ENCODE results near the gene CTNNA1.

Gene CTNNA1

DNA sequence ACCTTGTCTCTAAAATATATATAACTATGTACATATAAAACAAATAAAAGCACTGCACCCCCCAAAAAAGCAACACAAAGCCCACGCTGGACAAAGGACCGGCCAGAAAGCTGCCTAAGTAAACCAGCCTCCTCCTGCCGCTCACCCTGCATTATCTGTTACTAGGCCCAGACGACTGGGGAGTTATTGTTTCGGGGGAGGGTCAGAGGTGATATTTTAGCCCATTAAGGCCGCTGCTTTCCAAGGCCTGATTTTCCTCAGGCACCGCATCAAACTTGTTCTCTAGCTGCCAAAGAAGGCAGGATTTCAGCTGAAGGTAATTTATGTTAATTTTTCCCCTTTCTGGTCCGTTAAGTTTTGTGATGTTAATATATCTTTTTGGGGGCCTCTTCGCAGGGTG, 44.0 kb upstream of the CTNNA1 start:
- TF ChIP-seq EZH2phosphoT487 (IDR thresholded peaks at IDR 0.05; ENCODE audit: borderline replicate concordance, low read length) = no peak
- TF ChIP-seq, protein P1, sequence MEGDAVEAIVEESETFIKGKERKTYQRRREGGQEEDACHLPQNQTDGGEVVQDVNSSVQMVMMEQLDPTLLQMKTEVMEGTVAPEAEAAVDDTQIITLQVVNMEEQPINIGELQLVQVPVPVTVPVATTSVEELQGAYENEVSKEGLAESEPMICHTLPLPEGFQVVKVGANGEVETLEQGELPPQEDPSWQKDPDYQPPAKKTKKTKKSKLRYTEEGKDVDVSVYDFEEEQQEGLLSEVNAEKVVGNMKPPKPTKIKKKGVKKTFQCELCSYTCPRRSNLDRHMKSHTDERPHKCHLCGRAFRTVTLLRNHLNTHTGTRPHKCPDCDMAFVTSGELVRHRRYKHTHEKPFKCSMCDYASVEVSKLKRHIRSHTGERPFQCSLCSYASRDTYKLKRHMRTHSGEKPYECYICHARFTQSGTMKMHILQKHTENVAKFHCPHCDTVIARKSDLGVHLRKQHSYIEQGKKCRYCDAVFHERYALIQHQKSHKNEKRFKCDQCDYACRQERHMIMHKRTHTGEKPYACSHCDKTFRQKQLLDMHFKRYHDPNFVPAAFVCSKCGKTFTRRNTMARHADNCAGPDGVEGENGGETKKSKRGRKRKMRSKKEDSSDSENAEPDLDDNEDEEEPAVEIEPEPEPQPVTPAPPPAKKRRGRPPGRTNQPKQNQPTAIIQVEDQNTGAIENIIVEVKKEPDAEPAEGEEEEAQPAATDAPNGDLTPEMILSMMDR (IDR thresholded peaks at IDR 0.05; ENCODE audit: low read depth, low read length, poor library complexity, severe bottlenecking) = no peak
- no peaks in the 10 kb centered on the region for H3F3A ChIP-seq (ENCODE audit: control insufficient read depth, insufficient read depth)
- no peaks in the 10 kb centered on the region for H3K9me2 ChIP-seq (replicated peaks; ENCODE audit: control insufficient read depth, low read length)
- no peaks in the 10 kb centered on the region for H3K9me3 ChIP-seq (ENCODE audit: control insufficient read depth, insufficient read depth, low read length)
- H3K4me3 ChIP-seq (ENCODE audit: low read length) = no peak overlapping the region
- H3K4me2 ChIP-seq (ENCODE audit: low read length) = no peak overlapping the region
- H4K20me1 ChIP-seq (ENCODE audit: control insufficient read depth, insufficient read depth, low read depth, low read length) = no peaks in the 10 kb centered on the region
- no peaks in the 10 kb centered on the region for H3K4me1 ChIP-seq (ENCODE audit: control insufficient read depth, low read length)
- no peaks in the 10 kb centered on the region for H3K79me2 ChIP-seq (ENCODE audit: control insufficient read depth, low read length)
- peaks cover 22% of the 10 kb centered on the region for H3K27me3 ChIP-seq (ENCODE audit: control insufficient read depth, low read length)
- H3K36me3 ChIP-seq (ENCODE audit: control insufficient read depth, low read length) = no peaks in the 10 kb centered on the region
- no peak overlapping the region for H3K27ac ChIP-seq (ENCODE audit: low read depth, low read length)

DNA sequence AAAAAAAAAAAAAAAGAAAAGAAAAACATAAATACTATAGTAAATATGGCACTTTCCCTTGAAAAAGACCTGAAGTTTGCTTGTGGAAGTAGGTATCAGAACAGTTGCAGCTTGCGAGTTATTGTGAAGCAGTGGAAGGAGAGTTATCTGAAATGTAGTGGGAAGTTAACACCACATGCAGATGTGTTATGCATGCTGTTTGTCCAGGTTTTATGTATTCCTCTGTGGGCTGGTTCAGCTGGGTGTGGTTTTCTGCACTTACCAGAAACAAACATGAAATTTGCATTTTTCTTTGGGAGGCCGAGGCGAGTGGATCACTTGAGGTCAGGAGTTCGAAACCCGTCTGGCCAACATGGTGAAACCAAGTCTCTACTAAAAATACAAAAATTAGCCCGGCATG, 42.1 kb upstream of the CTNNA1 start:
- no peaks in the 10 kb centered on the region for H3K9me3 ChIP-seq (ENCODE audit: control insufficient read depth, insufficient read depth, low read length)
- no peak overlapping the region for H3K27ac ChIP-seq (ENCODE audit: low read depth, low read length)
- H4K20me1 ChIP-seq (ENCODE audit: control insufficient read depth, insufficient read depth, low read depth, low read length) = no peaks in the 10 kb centered on the region
- peaks cover 10% of the 10 kb centered on the region; the same call in 1 of the 2 replicates for H3K27me3 ChIP-seq (ENCODE audit: control insufficient read depth, low read length)
- no peaks in the 10 kb centered on the region for H3K9me2 ChIP-seq (replicated peaks; ENCODE audit: control insufficient read depth, low read length)
- H3K79me2 ChIP-seq (ENCODE audit: control insufficient read depth, low read length) = no peaks in the 10 kb centered on the region
- no peak overlapping the region for H3K4me3 ChIP-seq (ENCODE audit: low read length)
- no peaks in the 10 kb centered on the region for H3K36me3 ChIP-seq (ENCODE audit: control insufficient read depth, low read length)
- TF ChIP-seq, protein P1 (IDR thresholded peaks at IDR 0.05; ENCODE audit: low read depth, low read length, poor library complexity, severe bottlenecking) = no peak
- no peak for TF ChIP-seq EZH2phosphoT487 (IDR thresholded peaks at IDR 0.05; ENCODE audit: borderline replicate concordance, low read length)
- no peaks in the 10 kb centered on the region for H3F3A ChIP-seq (ENCODE audit: control insufficient read depth, insufficient read depth)
- no peaks in the 10 kb centered on the region for H3K4me1 ChIP-seq (ENCODE audit: control insufficient read depth, low read length)
- H3K4me2 ChIP-seq (ENCODE audit: low read length) = no peak overlapping the region

DNA sequence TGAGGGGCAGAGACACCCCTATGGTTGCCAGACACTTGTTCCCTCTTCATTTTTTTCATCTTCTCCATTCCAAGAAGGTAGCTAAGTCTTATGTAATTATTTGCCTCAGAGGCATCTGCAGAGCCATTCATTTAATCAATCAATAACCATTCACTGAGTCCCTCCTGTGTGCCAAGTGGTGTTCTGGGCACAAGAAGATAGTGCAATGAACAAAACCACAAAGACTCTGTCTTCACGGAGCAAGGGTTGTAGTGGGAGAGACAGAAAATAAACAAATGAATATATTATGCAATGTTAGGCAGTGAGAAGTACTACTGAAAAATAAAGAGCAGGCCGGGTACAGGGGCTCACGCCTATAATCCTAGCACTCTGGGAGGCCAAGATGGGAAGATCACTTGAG, 41.4 kb upstream of the CTNNA1 start:
- no peak overlapping the region for H3K4me3 ChIP-seq (ENCODE audit: low read length)
- H3K4me1 ChIP-seq (ENCODE audit: control insufficient read depth, low read length) = no peaks in the 10 kb centered on the region
- H3K4me2 ChIP-seq (ENCODE audit: low read length) = no peak overlapping the region
- no peaks in the 10 kb centered on the region for H3K79me2 ChIP-seq (ENCODE audit: control insufficient read depth, low read length)
- H3F3A ChIP-seq (ENCODE audit: control insufficient read depth, insufficient read depth) = no peaks in the 10 kb centered on the region
- H3K9me2 ChIP-seq (replicated peaks; ENCODE audit: control insufficient read depth, low read length) = no peaks in the 10 kb centered on the region
- H3K36me3 ChIP-seq (ENCODE audit: control insufficient read depth, low read length) = no peaks in the 10 kb centered on the region
- H4K20me1 ChIP-seq (ENCODE audit: control insufficient read depth, insufficient read depth, low read depth, low read length) = no peaks in the 10 kb centered on the region
- no peak overlapping the region for H3K27ac ChIP-seq (ENCODE audit: low read depth, low read length)
- H3K27me3 ChIP-seq (ENCODE audit: control insufficient read depth, low read length) = peaks cover 5% of the 10 kb centered on the region; the same call in 1 of the 2 replicates
- no peaks in the 10 kb centered on the region for H3K9me3 ChIP-seq (ENCODE audit: control insufficient read depth, insufficient read depth, low read length)
- TF ChIP-seq EZH2phosphoT487 (IDR thresholded peaks at IDR 0.05; ENCODE audit: borderline replicate concordance, low read length) = no peak
- TF ChIP-seq, protein P1 (IDR thresholded peaks at IDR 0.05; ENCODE audit: low read depth, low read length, poor library complexity, severe bottlenecking) = no peak

DNA sequence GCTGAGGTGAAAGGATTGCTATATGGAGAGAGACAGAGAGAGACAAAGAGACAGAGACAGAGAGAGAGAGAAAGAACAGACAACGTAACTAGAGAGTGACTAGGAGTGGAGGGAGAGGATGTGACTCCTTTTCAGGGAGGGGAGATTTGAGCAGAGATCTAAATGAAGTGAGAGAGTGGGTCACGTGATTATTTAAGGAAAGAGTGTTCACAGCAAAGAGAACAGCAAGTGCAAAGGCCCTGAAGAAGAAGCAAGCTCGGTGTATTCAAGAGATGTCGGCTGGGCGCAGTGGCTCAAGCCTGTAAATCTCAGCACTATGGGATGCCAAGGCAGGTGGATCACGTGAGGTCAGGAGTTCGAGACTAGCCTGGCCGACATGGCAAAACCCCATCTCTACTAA, 40.9 kb upstream of the CTNNA1 start:
- H3K27me3 ChIP-seq (ENCODE audit: control insufficient read depth, low read length) = no peaks in the 10 kb centered on the region
- no peak overlapping the region for H3K27ac ChIP-seq (ENCODE audit: low read depth, low read length)
- H3F3A ChIP-seq (ENCODE audit: control insufficient read depth, insufficient read depth) = no peaks in the 10 kb centered on the region
- TF ChIP-seq, protein P1 (IDR thresholded peaks at IDR 0.05; ENCODE audit: low read depth, low read length, poor library complexity, severe bottlenecking) = no peak
- TF ChIP-seq EZH2phosphoT487 (IDR thresholded peaks at IDR 0.05; ENCODE audit: borderline replicate concordance, low read length) = no peak
- no peaks in the 10 kb centered on the region for H4K20me1 ChIP-seq (ENCODE audit: control insufficient read depth, insufficient read depth, low read depth, low read length)
- no peaks in the 10 kb centered on the region for H3K36me3 ChIP-seq (ENCODE audit: control insufficient read depth, low read length)
- no peak overlapping the region for H3K4me3 ChIP-seq (ENCODE audit: low read length)
- H3K9me2 ChIP-seq (replicated peaks; ENCODE audit: control insufficient read depth, low read length) = no peaks in the 10 kb centered on the region
- no peaks in the 10 kb centered on the region for H3K79me2 ChIP-seq (ENCODE audit: control insufficient read depth, low read length)
- H3K4me2 ChIP-seq (ENCODE audit: low read length) = no peak overlapping the region
- no peaks in the 10 kb centered on the region for H3K4me1 ChIP-seq (ENCODE audit: control insufficient read depth, low read length)
- no peaks in the 10 kb centered on the region for H3K9me3 ChIP-seq (ENCODE audit: control insufficient read depth, insufficient read depth, low read length)
